Measurements from ENCODE around the gene USP47.

The USP47 gene

GRCh38 chr11:11909727-11910126, 68.0 kb downstream of the USP47 start:
- no peak for DNase-seq (ENCODE audit: insufficient read length, low spot score)
- TF ChIP-seq POU2F2 (IDR thresholded peaks at IDR 0.05; ENCODE audit: low read depth, low read length) = no peak
- no peak for TF ChIP-seq POLR2AphosphoS5 (IDR thresholded peaks at IDR 0.05; ENCODE audit: low read depth, low read length)
- TF ChIP-seq SPI1 (IDR thresholded peaks at IDR 0.05; ENCODE audit: low read depth, low read length) = no peak
- TF ChIP-seq TAF1 (IDR thresholded peaks at IDR 0.05; ENCODE audit: low read depth, low read length) = no peak
- no peak for TF ChIP-seq POLR2A (IDR thresholded peaks at IDR 0.05; ENCODE audit: low read depth, low read length)
- TF ChIP-seq PAX5 (IDR thresholded peaks at IDR 0.05; ENCODE audit: insufficient read depth, low read length, severe bottlenecking) = no peak
- no peak for FAIRE-seq

- DNase-seq (ENCODE audit: insufficient read length, low spot score) (no peak), FAIRE-seq (no peak)
- TF ChIP-seq SPI1 (IDR thresholded peaks at IDR 0.05; ENCODE audit: low read depth, low read length) = no peak
- TF ChIP-seq POLR2A (IDR thresholded peaks at IDR 0.05; ENCODE audit: low read depth, low read length) = no peak
- TF ChIP-seq PAX5 (IDR thresholded peaks at IDR 0.05; ENCODE audit: insufficient read depth, low read length, severe bottlenecking) = no peak
Observed at GRCh38 chr11:11910541-11910940, 68.8 kb downstream of the USP47 start.

DNA sequence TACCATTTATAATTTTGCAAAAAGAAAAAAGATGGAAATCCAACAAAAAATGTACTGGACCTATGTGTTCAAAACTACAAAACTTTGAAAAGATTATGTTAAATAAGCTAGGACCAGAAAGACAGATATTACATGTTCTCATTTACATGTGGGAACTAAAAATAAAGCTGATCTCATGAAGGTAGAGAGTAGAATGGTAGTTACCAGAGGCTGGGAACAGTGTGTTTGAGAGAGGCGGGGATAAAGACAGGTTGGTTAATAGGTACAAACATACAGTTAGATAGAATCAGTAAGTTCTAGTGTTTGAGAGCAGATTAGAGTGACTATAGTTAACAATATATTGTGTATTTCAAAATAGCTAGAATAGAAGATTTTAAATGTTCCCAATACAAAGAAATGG, 71.6 kb downstream of the USP47 start:
- TF ChIP-seq POLR2AphosphoS5 (IDR thresholded peaks at IDR 0.05; ENCODE audit: low read depth, low read length) (no peak), PAX5 (IDR thresholded peaks at IDR 0.05; ENCODE audit: insufficient read depth, low read length, severe bottlenecking) (no peak), POU2F2 (IDR thresholded peaks at IDR 0.05; ENCODE audit: low read depth, low read length) (no peak), SPI1 (IDR thresholded peaks at IDR 0.05; ENCODE audit: low read depth, low read length) (no peak), POLR2A (IDR thresholded peaks at IDR 0.05; ENCODE audit: low read depth, low read length) (no peak), TAF1 (IDR thresholded peaks at IDR 0.05; ENCODE audit: low read depth, low read length) (no peak)
- DNase-seq (ENCODE audit: insufficient read length, low spot score) (no peak), FAIRE-seq (no peak)

DNA sequence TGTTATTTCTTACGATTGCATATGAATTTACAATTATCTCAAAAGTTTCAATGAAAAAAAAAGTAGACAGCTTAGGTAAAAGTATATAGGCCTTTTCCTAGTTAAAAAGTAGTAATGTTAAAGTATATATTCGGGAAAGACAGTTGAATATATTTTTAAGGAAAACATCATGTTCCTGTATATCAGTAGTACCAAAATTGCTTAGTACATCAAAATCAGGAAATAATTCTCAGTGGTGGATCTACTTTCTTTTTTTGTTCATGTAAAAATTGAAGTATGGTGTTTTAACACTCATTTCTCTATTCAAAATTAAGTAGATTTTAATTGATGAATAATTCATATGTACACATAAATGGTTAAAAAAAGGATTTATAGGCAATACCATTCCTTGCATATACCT, 73.9 kb downstream of the USP47 start:
- DNase-seq (ENCODE audit: insufficient read length, low spot score) (no peak), FAIRE-seq (no peak)
- no peak for TF ChIP-seq POLR2A (IDR thresholded peaks at IDR 0.05; ENCODE audit: low read depth, low read length)
- TF ChIP-seq POU2F2 (IDR thresholded peaks at IDR 0.05; ENCODE audit: low read depth, low read length) = no peak
- no peak for TF ChIP-seq POLR2AphosphoS5 (IDR thresholded peaks at IDR 0.05; ENCODE audit: low read depth, low read length)
- TF ChIP-seq SPI1 (IDR thresholded peaks at IDR 0.05; ENCODE audit: low read depth, low read length) = no peak
- TF ChIP-seq TAF1 (IDR thresholded peaks at IDR 0.05; ENCODE audit: low read depth, low read length) = no peak
- TF ChIP-seq PAX5 (IDR thresholded peaks at IDR 0.05; ENCODE audit: insufficient read depth, low read length, severe bottlenecking) = no peak

DNA sequence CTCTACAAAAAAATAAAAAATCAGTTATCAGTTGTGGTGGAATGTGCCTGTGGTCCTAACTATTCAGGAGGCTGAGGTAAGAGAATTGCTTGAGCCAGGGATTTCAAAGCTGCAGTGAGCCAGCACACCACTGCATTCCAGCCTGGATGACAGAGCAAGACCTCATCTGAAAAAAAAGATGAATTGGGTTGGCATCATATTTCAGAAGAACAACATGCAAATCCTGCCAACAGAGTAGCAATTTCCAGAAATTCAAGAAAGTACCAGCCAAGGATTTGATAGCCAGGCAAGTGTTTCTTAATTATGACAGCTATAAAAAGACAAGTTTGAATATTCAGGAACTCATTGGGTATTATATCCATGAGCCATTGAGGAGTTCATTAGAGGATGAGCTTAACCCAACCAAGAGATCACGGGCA, 75.2 kb downstream of the USP47 start:
- no peak for DNase-seq (ENCODE audit: insufficient read length, low spot score)
- FAIRE-seq = no peak
- TF ChIP-seq PAX5 (IDR thresholded peaks at IDR 0.05; ENCODE audit: insufficient read depth, low read length, severe bottlenecking) (no peak), POU2F2 (IDR thresholded peaks at IDR 0.05; ENCODE audit: low read depth, low read length) (no peak), SPI1 (IDR thresholded peaks at IDR 0.05; ENCODE audit: low read depth, low read length) (no peak), TAF1 (IDR thresholded peaks at IDR 0.05; ENCODE audit: low read depth, low read length) (no peak), POLR2A (IDR thresholded peaks at IDR 0.05; ENCODE audit: low read depth, low read length) (no peak), POLR2AphosphoS5 (IDR thresholded peaks at IDR 0.05; ENCODE audit: low read depth, low read length) (no peak)

DNA sequence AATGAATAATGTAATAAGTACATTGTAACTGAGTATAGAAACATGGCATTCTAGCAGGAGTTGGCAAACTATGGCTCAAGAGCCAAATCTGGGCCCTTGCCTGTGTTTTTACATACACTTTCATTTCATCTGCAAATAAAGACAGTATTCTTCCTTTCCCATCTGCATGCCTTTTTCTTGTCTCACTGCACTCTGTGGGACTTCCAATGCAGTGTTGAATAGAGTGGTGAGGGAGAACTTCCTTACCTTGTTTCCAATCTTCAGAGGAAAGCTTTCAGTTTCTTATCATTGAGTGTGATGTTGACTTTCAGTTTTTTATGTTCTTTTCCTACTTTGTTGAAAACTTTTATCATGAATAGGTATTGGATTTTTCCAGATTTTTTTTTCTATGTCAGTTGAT, 82.1 kb downstream of the USP47 start:
- TF ChIP-seq PAX5 (IDR thresholded peaks at IDR 0.05; ENCODE audit: insufficient read depth, low read length, severe bottlenecking) (no peak), POLR2A (IDR thresholded peaks at IDR 0.05; ENCODE audit: low read depth, low read length) (no peak), POLR2AphosphoS5 (IDR thresholded peaks at IDR 0.05; ENCODE audit: low read depth, low read length) (no peak), SPI1 (IDR thresholded peaks at IDR 0.05; ENCODE audit: low read depth, low read length) (no peak), TAF1 (IDR thresholded peaks at IDR 0.05; ENCODE audit: low read depth, low read length) (no peak), POU2F2 (IDR thresholded peaks at IDR 0.05; ENCODE audit: low read depth, low read length) (no peak)
- DNase-seq (ENCODE audit: insufficient read length, low spot score) = no peak
- FAIRE-seq = no peak

DNA sequence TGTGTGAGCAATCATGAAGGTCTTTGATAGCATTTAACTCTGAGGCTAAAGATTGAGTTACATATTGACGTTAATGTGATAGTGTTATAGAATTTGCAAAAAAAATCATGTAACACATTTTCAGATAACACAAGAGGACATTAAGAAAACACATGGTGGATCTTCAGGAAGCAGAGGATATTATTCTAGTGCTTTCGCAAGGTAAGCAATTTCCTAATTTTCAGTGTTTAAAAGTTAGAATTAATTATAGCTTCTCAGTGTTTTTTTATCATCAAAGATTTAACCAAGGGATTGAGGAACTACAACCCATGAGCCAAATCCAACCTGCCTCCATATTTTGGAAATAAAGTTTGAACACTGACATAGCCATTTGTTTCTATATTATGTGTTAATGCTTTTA, 88.1 kb downstream of the USP47 start:
- DNase-seq (ENCODE audit: insufficient read length, low spot score) (no peak), FAIRE-seq (no peak)

GRCh38 chr11:11931461-11932055, 89.8 kb downstream of the USP47 start:
- DNase-seq (ENCODE audit: insufficient read length, low spot score) (no peak), FAIRE-seq (no peak)
- TF ChIP-seq POU2F2 (IDR thresholded peaks at IDR 0.05; ENCODE audit: low read depth, low read length) (no peak), TAF1 (IDR thresholded peaks at IDR 0.05; ENCODE audit: low read depth, low read length) (no peak), SPI1 (IDR thresholded peaks at IDR 0.05; ENCODE audit: low read depth, low read length) (no peak), PAX5 (IDR thresholded peaks at IDR 0.05; ENCODE audit: insufficient read depth, low read length, severe bottlenecking) (no peak), POLR2AphosphoS5 (IDR thresholded peaks at IDR 0.05; ENCODE audit: low read depth, low read length) (no peak), POLR2A (IDR thresholded peaks at IDR 0.05; ENCODE audit: low read depth, low read length) (no peak)

More for the DNA sequence above, 88.1 kb downstream of the USP47 start:
- TF ChIP-seq POU2F2 (IDR thresholded peaks at IDR 0.05; ENCODE audit: low read depth, low read length) (no peak), TAF1 (IDR thresholded peaks at IDR 0.05; ENCODE audit: low read depth, low read length) (no peak), PAX5 (IDR thresholded peaks at IDR 0.05; ENCODE audit: insufficient read depth, low read length, severe bottlenecking) (no peak), SPI1 (IDR thresholded peaks at IDR 0.05; ENCODE audit: low read depth, low read length) (no peak), POLR2AphosphoS5 (IDR thresholded peaks at IDR 0.05; ENCODE audit: low read depth, low read length) (no peak), POLR2A (IDR thresholded peaks at IDR 0.05; ENCODE audit: low read depth, low read length) (no peak)

GRCh38 chr11:11935536-11935935, 93.8 kb downstream of the USP47 start:
- DNase-seq (ENCODE audit: insufficient read length, low spot score) (no peak), FAIRE-seq (no peak)
- no peak for TF ChIP-seq POLR2AphosphoS5 (IDR thresholded peaks at IDR 0.05; ENCODE audit: low read depth, low read length)
- TF ChIP-seq TAF1 (IDR thresholded peaks at IDR 0.05; ENCODE audit: low read depth, low read length) = no peak
- TF ChIP-seq PAX5 (IDR thresholded peaks at IDR 0.05; ENCODE audit: insufficient read depth, low read length, severe bottlenecking) = no peak
- TF ChIP-seq SPI1 (IDR thresholded peaks at IDR 0.05; ENCODE audit: low read depth, low read length) = no peak
- no peak for TF ChIP-seq POU2F2 (IDR thresholded peaks at IDR 0.05; ENCODE audit: low read depth, low read length)
- TF ChIP-seq POLR2A (IDR thresholded peaks at IDR 0.05; ENCODE audit: low read depth, low read length) = no peak

GRCh38 chr11:11937433-11937832, 95.7 kb downstream of the USP47 start:
- TF ChIP-seq POLR2A (IDR thresholded peaks at IDR 0.05; ENCODE audit: low read depth, low read length) (no peak), PAX5 (IDR thresholded peaks at IDR 0.05; ENCODE audit: insufficient read depth, low read length, severe bottlenecking) (no peak), SPI1 (IDR thresholded peaks at IDR 0.05; ENCODE audit: low read depth, low read length) (no peak), POLR2AphosphoS5 (IDR thresholded peaks at IDR 0.05; ENCODE audit: low read depth, low read length) (no peak), TAF1 (IDR thresholded peaks at IDR 0.05; ENCODE audit: low read depth, low read length) (no peak), POU2F2 (IDR thresholded peaks at IDR 0.05; ENCODE audit: low read depth, low read length) (no peak)
- DNase-seq (ENCODE audit: insufficient read length, low spot score) (no peak), FAIRE-seq (no peak)

All from GM12891 (cell line).